ENCODE results near the gene IQCN.

Gene IQCN

GRCh38 chr19:18249834-18250233, 24.4 kb downstream of the IQCN start:
- DNase-seq (ENCODE audit: low spot score): peak; percentile 56
- no peak overlapping the region for H3K4me3 ChIP-seq
- no peak overlapping the region for H3K27ac ChIP-seq
- TF ChIP-seq, protein P1, sequence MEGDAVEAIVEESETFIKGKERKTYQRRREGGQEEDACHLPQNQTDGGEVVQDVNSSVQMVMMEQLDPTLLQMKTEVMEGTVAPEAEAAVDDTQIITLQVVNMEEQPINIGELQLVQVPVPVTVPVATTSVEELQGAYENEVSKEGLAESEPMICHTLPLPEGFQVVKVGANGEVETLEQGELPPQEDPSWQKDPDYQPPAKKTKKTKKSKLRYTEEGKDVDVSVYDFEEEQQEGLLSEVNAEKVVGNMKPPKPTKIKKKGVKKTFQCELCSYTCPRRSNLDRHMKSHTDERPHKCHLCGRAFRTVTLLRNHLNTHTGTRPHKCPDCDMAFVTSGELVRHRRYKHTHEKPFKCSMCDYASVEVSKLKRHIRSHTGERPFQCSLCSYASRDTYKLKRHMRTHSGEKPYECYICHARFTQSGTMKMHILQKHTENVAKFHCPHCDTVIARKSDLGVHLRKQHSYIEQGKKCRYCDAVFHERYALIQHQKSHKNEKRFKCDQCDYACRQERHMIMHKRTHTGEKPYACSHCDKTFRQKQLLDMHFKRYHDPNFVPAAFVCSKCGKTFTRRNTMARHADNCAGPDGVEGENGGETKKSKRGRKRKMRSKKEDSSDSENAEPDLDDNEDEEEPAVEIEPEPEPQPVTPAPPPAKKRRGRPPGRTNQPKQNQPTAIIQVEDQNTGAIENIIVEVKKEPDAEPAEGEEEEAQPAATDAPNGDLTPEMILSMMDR (IDR thresholded peaks at IDR 0.05): no peak

- TF ChIP-seq, protein P1 (IDR thresholded peaks at IDR 0.05): no peak
- Histone ChIP-seq H3K27ac (no peak overlapping the region), H3K4me3 (no peak overlapping the region)
- DNase-seq (ENCODE audit: low spot score): no peak
These were observed 29.0 kb downstream of the IQCN start for GRCh38 chr19:18245297-18245696.

DNA sequence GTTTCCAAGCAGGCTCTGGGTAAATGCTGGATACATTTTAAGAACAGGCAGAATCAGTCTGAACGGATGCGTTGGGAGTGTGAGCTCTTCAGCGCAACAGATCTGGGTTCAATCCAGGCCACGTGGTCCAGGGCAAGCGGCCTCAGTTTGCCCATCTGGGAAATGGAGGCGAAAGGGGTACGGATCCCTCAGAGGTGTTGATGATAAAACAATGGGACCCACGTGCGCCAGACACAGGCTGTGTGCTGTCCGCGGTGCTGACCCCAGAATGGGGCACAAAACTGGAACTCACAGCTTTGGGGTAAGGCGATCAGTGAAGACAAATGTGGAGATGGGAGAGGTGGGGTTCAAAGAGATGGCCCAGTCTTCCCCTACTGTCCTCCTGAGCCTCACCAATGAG, 34.9 kb downstream of the IQCN start:
- no peak overlapping the region for H3K4me3 ChIP-seq
- no peak for DNase-seq (ENCODE audit: low spot score)
- no peak overlapping the region for H3K27ac ChIP-seq
- TF ChIP-seq, protein P1 (IDR thresholded peaks at IDR 0.05): no peak

DNA sequence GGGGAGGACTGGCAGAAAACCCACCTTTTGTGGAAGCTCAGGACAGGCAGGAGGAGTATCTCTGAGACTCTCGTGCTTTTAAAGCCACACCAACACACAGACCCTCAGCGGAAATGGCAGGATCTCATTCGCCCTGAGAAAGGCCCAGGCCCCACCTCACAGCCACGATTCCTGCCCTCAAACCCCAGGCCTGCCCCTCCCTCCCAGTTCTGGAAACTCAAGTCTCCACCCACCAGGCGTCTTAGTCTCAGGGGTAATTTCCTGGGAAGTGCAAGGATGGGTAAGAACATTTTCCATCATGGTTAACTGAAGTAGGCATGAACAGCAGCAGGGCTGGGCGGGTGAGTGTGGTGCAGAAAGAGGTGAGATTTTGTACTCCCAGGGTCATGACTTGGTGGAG, 40.1 kb downstream of the IQCN start:
- Histone ChIP-seq H3K4me3 (no peak overlapping the region), H3K27ac (no peak overlapping the region)
- DNase-seq (ENCODE audit: low spot score): no peak
- TF ChIP-seq, protein P1 (IDR thresholded peaks at IDR 0.05): no peak

DNA sequence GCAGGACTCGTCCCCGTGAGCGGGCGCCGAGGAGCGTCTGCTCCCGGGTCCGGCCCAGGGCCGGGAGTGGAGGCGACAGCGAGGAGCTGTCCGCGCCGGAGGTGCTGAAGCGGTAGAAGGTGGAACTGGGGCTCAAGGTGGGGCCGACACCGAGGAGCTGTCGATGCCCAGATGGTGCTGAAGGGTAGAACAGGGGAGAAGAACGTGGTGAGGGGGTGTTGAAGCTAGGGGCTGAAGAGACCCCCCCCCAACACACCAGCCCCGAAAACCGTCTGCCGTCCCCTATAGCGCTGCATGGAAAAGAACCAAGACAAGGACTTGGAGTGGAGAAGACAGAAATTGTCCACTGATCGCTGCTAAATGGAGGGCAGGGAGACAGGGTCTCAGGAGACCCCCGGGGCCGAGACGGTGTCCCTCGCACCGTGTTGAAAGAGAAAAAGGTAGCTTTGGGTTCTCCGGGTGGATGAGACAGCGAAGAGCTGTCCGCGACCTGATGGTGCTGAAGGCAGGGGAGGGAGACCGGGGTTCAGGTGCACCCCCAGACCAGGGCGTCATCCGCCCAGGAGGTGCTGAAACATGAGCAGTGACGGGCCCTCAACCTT, 40.9 kb downstream of the IQCN start:
- DNase-seq (ENCODE audit: low spot score): no peak
- H3K4me3 ChIP-seq: no peak overlapping the region
- H3K27ac ChIP-seq: no peak overlapping the region
- TF ChIP-seq, protein P1 (IDR thresholded peaks at IDR 0.05): no peak

- TF ChIP-seq, protein P1 (IDR thresholded peaks at IDR 0.05): no peak
- Histone ChIP-seq H3K27ac (no peak overlapping the region), H3K4me3 (no peak overlapping the region)
- no peak for DNase-seq (ENCODE audit: low spot score)
These were observed 41.6 kb downstream of the IQCN start for GRCh38 chr19:18232540-18233223.

DNA sequence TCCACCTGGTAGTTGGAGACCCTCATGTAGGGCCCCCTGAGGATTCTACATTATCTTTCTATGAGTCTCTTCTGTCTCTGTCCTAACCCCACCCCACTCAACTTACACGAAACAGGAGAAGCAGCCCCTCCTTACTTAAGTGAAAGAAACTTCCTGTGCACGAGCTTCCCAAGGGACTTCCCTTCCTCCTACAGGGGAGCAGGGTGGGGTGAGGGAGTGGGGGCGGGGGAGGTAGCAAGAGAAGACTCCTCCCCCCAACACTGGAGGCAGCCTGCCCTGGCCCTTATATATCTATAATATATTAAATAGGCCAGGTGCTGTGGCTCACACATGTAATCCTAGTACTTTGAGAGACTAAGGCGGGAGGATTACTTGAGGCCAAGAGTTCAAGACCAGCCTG, 42.5 kb downstream of the IQCN start:
- TF ChIP-seq, protein P1 (IDR thresholded peaks at IDR 0.05): no peak
- H3K4me3 ChIP-seq: no peak overlapping the region
- no peak for DNase-seq (ENCODE audit: low spot score)
- no peak overlapping the region for H3K27ac ChIP-seq
